Activated T-cell treated with anti-CD3 and anti-CD28 coated beads, Interleukin-2, amount 50 U/mL, for 24 hours (primary cell): Measurements from ENCODE around the gene LAMTOR3.
A peak's percentile ranks its signal among the peaks of the same experiment; 100 is the strongest.

ENCODE experiments used
- DNase-seq: peaks from one replicate; pipeline ENCODE4 v3.0.0-alpha.2; 2020
- H3K27ac Mint-ChIP-seq: 2 replicates; pipeline ENCODE4 v1.8.0; 2020; ENCODE audit warnings: mild to moderate bottlenecking, mixed read lengths
- H3K27me3 Mint-ChIP-seq: 2 replicates; pipeline ENCODE4 v1.8.0; 2020; ENCODE audit warnings: mixed read lengths
- H3K36me3 Mint-ChIP-seq: 2 replicates; pipeline ENCODE4 v1.8.0; 2020; ENCODE audit warnings: low read depth, mixed read lengths
- H3K4me1 Mint-ChIP-seq: 2 replicates; pipeline ENCODE4 v1.8.0; 2020; ENCODE audit warnings: low read depth, mixed read lengths
- H3K4me3 Mint-ChIP-seq: 2 replicates; pipeline ENCODE4 v1.8.0; 2020; ENCODE audit warnings: mild to moderate bottlenecking, moderate library complexity, mixed read lengths
- H3K9me3 Mint-ChIP-seq: 2 replicates; pipeline ENCODE4 v1.8.0; 2020; ENCODE audit warnings: mixed read lengths

Gene LAMTOR3, protein sequence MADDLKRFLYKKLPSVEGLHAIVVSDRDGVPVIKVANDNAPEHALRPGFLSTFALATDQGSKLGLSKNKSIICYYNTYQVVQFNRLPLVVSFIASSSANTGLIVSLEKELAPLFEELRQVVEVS

DNA sequence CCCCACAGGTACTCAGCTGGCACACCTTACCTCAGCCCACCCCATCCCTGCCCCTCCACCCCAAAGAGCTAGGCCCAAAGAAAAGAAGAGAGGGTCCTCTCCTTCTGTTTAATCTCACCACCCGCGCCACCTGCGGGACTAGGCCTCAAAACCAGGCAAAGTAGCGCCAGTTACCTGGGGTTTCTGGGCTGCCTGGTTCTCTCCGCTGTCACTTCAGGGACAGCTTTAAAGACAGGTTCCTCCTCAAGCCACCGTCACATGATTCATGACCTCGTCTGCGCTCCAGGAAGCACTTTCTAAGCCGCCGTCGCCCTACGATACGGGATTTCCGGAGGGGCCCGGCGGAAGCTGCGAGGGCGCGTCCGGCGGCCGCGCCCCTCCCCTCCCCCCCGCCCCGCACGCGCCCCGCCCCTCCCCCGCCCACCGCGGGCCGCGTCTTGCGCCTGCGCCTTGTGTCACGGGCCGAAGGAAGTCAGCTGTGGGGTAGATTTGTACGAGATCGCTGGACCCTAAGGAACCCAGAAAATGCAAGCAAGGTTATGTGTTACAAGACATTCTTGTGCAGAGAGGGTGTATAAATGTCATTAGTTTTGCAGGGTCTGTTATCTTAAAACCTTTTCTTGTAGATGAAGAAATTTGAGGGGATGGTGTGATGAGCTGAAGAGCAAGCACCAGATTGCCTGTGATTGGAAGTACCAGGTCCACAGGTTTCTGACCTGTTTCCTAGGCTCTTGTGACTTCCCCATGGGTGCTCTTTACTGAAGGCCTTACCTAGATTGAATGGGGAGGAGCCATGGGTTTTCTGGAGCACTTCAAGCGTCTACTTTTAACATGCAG is at the start of gene LAMTOR3:
TSS of gene LAMTOR3 (minus strand) at position 267 of the 837 bp plus-strand sequence. CDS start 464 bp downstream, outside the sequence.
- Mint-ChIP-seq H3K36me3 (peaks cover 44% of the 10 kb centered on the region), H3K9me3 (no peaks in the 10 kb centered on the region), H3K27me3 (no peaks in the 10 kb centered on the region), H3K4me3 (peak within 1 kb of the TSS; percentile 97), H3K27ac (peak within 1 kb of the TSS; percentile 97), H3K4me1 (peaks cover 41% of the 10 kb centered on the region)
- peak; percentile 91 for DNase-seq

DNA sequence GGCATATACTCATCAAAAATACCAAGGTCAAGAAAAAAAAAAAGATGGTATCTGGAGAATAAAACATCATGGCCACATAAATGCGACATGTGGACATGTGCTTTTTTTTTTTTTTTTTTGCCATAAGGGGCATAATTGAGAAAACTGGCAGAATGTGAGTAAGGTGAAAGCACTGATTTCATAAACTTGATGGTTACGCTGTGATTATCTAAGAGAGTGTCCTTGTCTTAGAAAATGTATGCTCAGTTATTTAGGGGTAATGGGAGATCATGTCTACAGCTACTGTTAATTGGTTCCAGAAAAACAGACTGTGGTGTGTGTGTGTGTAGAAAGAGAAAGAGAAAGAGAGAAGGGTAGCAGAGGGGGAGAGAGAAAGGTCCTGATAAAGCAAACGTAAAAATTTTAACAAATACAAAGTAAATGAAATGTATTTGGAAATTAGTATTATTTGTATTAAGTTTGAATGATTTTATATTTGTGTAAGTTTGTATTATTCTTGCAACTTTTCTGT is 44.1 kb upstream of the LAMTOR3 start:
- DNase-seq = no peak
- H3K4me1 Mint-ChIP-seq = peaks cover 48% of the 10 kb centered on the region
- H3K9me3 Mint-ChIP-seq = peaks cover 9% of the 10 kb centered on the region
- H3K27me3 Mint-ChIP-seq = no peaks in the 10 kb centered on the region
- peaks cover 67% of the 10 kb centered on the region for H3K36me3 Mint-ChIP-seq
- no peak overlapping the region for H3K4me3 Mint-ChIP-seq
- no peak overlapping the region for H3K27ac Mint-ChIP-seq

DNA sequence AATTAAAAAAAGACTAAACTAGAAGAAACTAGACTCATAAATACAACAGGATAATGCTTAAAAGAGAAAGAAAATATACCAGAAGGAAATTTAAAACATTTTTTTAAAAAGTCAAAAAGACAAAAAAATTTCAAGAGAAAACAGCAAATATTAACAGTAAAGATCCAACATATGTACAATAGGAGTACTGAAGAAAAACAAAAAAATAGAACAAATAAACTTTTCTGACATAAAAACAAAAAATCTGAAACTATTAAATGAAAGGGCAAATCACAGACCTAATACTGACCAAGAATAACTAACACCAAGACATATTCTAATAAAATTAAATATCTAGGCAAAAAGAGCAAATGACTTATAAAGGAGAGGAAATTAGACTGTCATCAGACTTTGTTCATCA is 40.7 kb upstream of the LAMTOR3 start:
- Mint-ChIP-seq H3K4me1 (peaks cover 48% of the 10 kb centered on the region), H3K27me3 (no peaks in the 10 kb centered on the region)

DNA sequence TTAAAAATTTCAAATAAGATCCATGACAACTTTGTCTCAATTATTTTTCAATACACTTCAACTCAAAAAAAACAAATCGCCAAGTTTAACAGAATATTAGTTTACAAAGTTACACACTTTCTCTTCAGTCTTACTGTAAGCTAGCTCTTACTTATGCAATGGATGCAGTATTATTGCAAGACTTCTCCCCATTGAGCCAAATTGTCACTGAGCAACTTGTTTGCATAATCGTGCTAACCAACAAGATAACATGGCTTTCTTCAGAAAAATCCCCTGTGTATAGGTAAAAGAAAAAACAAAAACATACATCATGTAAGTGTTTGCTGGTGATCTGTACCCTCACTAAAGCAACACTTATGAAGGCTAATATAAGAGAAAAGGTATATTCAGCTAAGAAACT is 33.3 kb upstream of the LAMTOR3 start:
- no peak overlapping the region for H3K27ac Mint-ChIP-seq
- peaks cover 69% of the 10 kb centered on the region for H3K36me3 Mint-ChIP-seq
- H3K4me3 Mint-ChIP-seq = no peak overlapping the region
- no peak for DNase-seq
- peaks cover 38% of the 10 kb centered on the region for H3K4me1 Mint-ChIP-seq
- H3K27me3 Mint-ChIP-seq = no peaks in the 10 kb centered on the region
- no peaks in the 10 kb centered on the region for H3K9me3 Mint-ChIP-seq

More for the DNA sequence above, 40.7 kb upstream of the LAMTOR3 start:
- Mint-ChIP-seq H3K27ac (no peak overlapping the region), H3K36me3 (peaks cover 71% of the 10 kb centered on the region), H3K9me3 (peaks cover 9% of the 10 kb centered on the region), H3K4me3 (no peak overlapping the region)
- DNase-seq = no peak

DNA sequence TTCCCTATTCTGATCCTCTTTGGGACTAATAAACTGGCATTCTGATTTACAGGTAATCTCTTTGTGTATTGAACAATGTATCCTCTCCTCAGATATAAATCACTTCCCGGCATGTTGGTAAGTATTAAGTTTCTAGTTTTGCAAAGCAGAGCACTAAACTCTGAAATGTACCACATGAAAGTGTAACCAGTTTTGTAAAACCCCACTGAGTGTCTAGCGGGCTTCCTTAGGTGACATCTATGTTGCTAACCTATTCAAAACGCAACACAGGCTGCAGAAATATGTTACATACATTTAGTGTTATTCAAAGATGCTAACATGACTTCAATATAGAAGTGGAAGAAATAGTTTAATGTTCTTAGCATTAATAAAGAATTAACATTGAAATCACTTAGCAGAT is 26.9 kb upstream of the LAMTOR3 start:
- no peak for DNase-seq
- peaks cover 2% of the 10 kb centered on the region for H3K9me3 Mint-ChIP-seq
- H3K36me3 Mint-ChIP-seq = peaks cover 76% of the 10 kb centered on the region
- peak overlapping the region; percentile 0 for H3K27ac Mint-ChIP-seq
- no peak overlapping the region for H3K4me3 Mint-ChIP-seq
- H3K4me1 Mint-ChIP-seq = peaks cover 15% of the 10 kb centered on the region
- no peaks in the 10 kb centered on the region for H3K27me3 Mint-ChIP-seq

DNA sequence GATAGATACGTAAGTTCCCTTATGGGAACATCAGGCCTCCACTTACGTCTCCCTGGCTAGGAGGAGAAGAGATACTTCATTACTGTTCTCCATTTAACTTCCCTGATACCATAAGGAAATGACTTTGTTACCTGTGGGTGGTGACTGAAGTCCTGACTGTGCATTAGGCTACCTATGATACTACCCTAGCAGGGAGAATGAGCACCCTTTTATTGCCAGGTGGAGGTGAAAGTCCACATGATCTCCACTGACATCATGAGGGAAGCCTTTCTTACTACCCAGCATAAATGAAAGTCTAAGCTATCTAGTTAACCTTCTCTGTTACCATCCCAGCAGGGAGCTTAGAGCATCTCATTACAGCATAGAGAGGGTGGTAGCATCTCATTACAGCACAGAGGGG is 24.4 kb upstream of the LAMTOR3 start:
- Mint-ChIP-seq H3K9me3 (peaks cover 2% of the 10 kb centered on the region), H3K27me3 (no peaks in the 10 kb centered on the region), H3K36me3 (peaks cover 84% of the 10 kb centered on the region), H3K4me3 (no peak overlapping the region), H3K27ac (no peak overlapping the region), H3K4me1 (peaks cover 12% of the 10 kb centered on the region)
- no peak for DNase-seq

DNA sequence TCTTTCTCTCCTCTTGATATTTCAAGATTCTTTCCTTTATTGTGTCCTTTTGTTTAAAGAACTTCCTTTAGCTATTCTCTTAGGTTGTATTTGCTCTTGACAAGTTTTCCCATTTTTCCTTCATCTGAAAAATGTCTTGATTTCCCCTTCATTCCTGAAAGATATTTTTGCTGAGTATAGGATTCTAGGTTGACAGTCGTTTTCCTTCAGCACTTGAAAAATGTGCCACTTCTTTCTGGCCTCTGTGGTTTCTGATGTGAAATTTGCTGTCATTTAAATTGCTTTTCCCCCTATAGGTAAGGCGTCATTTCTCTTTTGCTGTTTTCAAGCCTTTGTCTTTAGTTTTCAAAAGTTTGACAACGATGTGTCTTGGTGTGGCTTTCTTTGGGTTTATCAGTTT is 23.3 kb upstream of the LAMTOR3 start:
- H3K4me1 Mint-ChIP-seq = peaks cover 14% of the 10 kb centered on the region
- H3K4me3 Mint-ChIP-seq = no peak overlapping the region
- H3K36me3 Mint-ChIP-seq = peaks cover 84% of the 10 kb centered on the region
- DNase-seq = no peak
- H3K27ac Mint-ChIP-seq = no peak overlapping the region
- H3K9me3 Mint-ChIP-seq = peaks cover 2% of the 10 kb centered on the region
- H3K27me3 Mint-ChIP-seq = no peaks in the 10 kb centered on the region

DNA sequence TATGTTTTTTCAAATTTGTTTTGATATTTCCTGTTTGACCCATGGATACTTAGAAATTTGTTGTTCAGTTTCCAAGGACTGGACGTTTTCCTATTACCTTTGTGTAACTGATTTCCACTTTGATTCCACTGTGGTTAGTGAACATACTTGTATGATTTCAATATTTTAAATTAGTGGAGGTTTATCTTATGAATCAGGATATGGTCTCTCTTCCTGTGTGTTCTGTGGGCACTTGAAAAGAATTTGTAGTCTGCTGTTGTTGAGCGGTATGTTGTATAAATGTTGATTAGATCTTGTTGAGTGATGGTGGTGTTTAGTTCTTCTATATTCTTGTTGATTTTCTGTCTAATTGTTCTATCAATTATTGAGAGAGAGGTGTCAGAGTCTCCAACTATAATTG is 21.2 kb upstream of the LAMTOR3 start:
- Mint-ChIP-seq H3K27ac (no peak overlapping the region), H3K4me3 (no peak overlapping the region), H3K4me1 (peaks cover 10% of the 10 kb centered on the region), H3K36me3 (peaks cover 83% of the 10 kb centered on the region), H3K27me3 (no peaks in the 10 kb centered on the region), H3K9me3 (peaks cover 2% of the 10 kb centered on the region)
- DNase-seq = no peak

DNA sequence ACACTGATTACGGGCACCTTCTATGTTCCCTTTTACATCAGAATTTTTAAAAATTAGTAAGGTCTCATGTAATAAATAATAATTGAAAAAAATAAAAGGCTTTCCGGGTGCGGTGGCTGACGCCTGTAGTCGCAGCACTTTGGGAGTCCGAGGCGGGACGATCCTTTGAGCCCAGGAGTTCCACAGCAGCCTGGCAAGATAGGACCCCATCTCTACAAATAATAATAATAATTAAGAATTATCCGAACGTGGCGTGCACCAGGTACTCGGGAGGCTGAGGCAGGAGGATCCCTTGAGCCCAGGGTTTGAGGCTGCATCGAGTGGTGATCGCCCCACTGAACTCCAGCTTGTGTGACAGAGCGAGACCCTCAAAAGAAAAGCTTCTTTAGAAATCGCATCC is 771 bp upstream of the LAMTOR3 start:
- Mint-ChIP-seq H3K36me3 (peaks cover 46% of the 10 kb centered on the region), H3K9me3 (no peaks in the 10 kb centered on the region), H3K4me1 (peaks cover 39% of the 10 kb centered on the region), H3K27ac (peak overlapping the region; percentile 97), H3K27me3 (no peaks in the 10 kb centered on the region), H3K4me3 (peak overlapping the region; percentile 97)
- no peak for DNase-seq

DNA sequence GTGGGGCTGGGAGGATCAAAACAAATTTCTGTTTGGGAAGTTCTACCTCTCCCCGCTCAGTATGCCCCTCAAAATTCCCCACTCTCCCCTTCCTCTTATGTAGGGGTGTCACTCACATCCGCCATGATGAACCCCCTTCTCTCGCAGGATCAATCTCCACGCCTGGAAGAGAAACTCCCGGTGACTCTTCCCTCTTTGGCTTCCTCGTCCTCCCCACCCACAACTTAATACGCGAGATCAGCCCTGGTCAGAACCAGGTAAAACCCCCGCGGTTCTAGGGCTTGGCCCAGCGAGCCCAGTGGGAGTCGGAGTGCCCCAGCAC is 427 bp downstream of the LAMTOR3 start:
- DNase-seq = no peak
- Mint-ChIP-seq H3K27ac (peak overlapping the region; percentile 97), H3K36me3 (peaks cover 45% of the 10 kb centered on the region), H3K27me3 (no peaks in the 10 kb centered on the region), H3K4me3 (peak overlapping the region; percentile 97), H3K4me1 (peaks cover 44% of the 10 kb centered on the region), H3K9me3 (no peaks in the 10 kb centered on the region)

DNA sequence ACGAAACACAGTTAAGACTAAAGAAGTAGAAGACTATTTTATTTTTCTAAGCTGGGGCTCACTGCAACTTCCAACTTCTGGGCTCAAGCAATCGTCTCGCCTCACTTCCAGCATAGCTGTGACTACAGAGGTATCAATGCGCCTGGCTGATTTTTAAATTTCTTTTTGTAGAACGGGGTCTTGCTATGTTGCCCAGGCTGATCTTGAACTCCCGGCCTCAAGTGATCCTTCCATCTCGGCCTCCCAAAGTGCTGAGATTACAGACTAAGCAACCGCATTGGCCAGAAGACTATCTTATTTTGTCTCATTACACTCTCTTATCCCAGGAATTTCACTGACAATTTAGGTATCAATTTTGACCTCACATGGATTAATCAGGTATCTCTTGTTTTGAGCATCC is 1.2 kb downstream of the LAMTOR3 start:
- Mint-ChIP-seq H3K27ac (peak overlapping the region; percentile 97), H3K27me3 (no peaks in the 10 kb centered on the region), H3K4me1 (peaks cover 48% of the 10 kb centered on the region), H3K9me3 (no peaks in the 10 kb centered on the region), H3K4me3 (peak overlapping the region; percentile 97), H3K36me3 (peaks cover 41% of the 10 kb centered on the region)
- no peak for DNase-seq

DNA sequence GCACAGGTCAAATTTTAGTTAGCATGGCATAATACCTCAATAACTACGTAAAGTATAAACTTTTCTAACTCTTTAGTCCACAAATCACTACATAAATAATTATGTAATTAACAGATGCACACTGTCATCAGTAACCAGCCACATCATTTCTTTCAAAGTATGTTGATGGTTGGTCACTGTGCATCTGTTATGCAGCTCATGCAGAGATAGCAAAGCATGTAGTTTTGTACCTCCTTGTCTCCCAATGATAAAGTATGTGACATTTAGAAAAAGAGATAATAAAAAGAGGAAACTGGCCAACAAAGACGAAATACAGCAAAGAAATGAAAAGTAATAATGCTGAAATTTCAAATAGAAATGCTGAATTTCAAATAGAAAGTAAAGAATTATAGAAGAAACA is 2.9 kb downstream of the LAMTOR3 start:
- DNase-seq = no peak
- Mint-ChIP-seq H3K4me1 (peaks cover 48% of the 10 kb centered on the region), H3K9me3 (no peaks in the 10 kb centered on the region), H3K27ac (peak overlapping the region; percentile 30), H3K27me3 (no peaks in the 10 kb centered on the region), H3K36me3 (peaks cover 50% of the 10 kb centered on the region), H3K4me3 (no peak overlapping the region)

DNA sequence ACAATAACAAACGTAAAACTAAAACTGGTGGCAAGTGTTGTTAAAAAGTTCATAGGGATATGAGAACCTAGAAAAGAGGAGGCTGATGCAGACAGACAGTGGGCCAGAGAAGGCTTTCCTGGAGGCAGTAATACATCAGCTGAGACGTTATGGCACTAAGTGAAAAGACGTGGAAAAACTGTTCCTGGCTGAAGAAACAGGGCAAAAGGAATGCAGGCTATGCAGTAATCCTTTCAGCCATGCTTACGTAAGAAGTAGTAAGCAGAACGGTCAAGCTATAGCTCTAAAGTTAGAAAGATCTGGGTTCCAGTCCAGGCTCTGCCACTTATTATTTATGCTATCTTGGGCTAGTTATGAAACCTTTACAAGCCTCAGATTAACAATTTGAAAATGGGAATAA is 6.4 kb downstream of the LAMTOR3 start:
- Mint-ChIP-seq H3K27me3 (no peaks in the 10 kb centered on the region), H3K4me3 (no peak overlapping the region), H3K4me1 (peaks cover 28% of the 10 kb centered on the region), H3K36me3 (peaks cover 60% of the 10 kb centered on the region), H3K27ac (peak overlapping the region; percentile 27), H3K9me3 (no peaks in the 10 kb centered on the region)
- no peak for DNase-seq

DNA sequence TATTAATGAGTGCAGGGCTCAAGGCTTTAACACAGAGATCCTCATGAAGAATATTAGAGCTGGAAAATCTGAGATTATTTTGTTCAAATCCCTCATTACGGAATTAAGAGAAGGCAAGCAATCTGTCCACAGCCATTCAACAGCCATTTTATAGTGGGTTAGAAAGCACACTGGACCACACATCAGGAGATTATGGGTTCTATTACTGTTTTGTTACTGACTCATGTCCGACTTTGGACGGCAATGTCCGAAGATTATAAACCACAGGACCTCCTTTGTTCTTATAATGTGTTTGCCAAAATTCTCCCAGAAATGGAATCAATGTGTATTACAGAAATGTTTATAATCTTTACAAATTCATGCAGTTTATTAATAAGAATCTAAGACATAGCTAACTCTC is 8.1 kb downstream of the LAMTOR3 start:
- Mint-ChIP-seq H3K27me3 (no peaks in the 10 kb centered on the region), H3K9me3 (no peaks in the 10 kb centered on the region), H3K4me3 (no peak overlapping the region), H3K27ac (no peak overlapping the region), H3K36me3 (peaks cover 61% of the 10 kb centered on the region), H3K4me1 (peaks cover 16% of the 10 kb centered on the region)
- no peak for DNase-seq

DNA sequence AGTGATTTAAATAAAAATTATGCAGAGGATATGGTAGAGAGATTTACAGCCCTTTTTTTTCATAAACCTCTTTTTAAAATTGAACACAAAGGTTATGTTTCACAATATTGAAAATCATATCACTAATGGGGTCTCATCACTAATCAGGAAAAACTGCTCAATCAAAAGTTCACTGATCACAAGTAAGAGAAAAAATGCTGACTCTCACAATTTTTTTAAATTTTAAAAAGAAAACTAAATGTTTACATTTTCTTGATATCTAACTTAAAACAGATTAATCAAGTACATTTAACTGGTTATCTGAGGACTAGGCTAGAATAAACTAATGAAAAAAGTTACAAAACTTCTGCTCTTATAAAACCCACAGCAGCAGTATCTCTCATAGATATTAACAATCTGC is 8.5 kb downstream of the LAMTOR3 start:
- no peaks in the 10 kb centered on the region for H3K9me3 Mint-ChIP-seq
- H3K4me3 Mint-ChIP-seq = no peak overlapping the region
- H3K36me3 Mint-ChIP-seq = peaks cover 63% of the 10 kb centered on the region
- H3K4me1 Mint-ChIP-seq = peaks cover 11% of the 10 kb centered on the region
- H3K27ac Mint-ChIP-seq = no peak overlapping the region
- H3K27me3 Mint-ChIP-seq = no peaks in the 10 kb centered on the region
- no peak for DNase-seq
